ENCODE data around the gene OCRL.

The OCRL gene

DNA sequence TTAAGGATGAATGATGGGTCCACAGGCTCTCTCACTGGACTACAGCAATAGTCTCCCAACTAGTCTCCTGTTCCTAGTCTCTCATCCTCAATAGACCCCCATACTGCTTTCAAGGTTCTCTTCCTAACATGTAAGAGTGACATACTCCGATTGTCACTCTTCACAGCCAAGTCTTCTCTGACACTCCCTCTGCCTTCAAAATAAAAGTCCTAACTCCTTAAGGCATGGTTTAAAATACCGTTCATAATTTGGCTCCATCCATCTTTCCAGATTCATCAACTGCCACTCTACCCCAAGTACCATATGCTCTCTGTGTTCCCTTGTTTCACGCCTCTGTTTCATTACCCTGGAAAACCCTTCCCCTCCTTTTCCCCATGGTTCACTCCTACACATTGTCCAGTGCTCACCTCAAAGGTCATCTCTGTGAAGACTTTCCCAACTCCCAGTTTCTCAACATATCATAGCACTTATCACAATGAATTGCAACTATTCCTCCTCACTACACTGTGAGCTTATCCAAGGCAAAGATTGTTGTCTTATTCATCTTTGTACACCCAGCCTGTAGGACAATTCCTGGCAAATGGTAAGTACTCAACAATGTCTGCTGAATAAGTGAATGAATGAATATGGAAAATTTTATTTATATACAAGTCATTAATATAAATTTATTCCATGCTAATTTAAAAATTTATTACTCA lies 42.8 kb upstream of the OCRL start:
- TF ChIP-seq, protein P1, sequence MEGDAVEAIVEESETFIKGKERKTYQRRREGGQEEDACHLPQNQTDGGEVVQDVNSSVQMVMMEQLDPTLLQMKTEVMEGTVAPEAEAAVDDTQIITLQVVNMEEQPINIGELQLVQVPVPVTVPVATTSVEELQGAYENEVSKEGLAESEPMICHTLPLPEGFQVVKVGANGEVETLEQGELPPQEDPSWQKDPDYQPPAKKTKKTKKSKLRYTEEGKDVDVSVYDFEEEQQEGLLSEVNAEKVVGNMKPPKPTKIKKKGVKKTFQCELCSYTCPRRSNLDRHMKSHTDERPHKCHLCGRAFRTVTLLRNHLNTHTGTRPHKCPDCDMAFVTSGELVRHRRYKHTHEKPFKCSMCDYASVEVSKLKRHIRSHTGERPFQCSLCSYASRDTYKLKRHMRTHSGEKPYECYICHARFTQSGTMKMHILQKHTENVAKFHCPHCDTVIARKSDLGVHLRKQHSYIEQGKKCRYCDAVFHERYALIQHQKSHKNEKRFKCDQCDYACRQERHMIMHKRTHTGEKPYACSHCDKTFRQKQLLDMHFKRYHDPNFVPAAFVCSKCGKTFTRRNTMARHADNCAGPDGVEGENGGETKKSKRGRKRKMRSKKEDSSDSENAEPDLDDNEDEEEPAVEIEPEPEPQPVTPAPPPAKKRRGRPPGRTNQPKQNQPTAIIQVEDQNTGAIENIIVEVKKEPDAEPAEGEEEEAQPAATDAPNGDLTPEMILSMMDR (IDR thresholded peaks at IDR 0.05; ENCODE audit: low read depth, low read length): no peak
- H3K4me3 ChIP-seq (replicated peaks in 1 of 2; ENCODE audit: low read depth in 2 of 2, low read length in 2 of 2): no peak overlapping the region
- DNase-seq (ENCODE audit: low read depth in 2 of 2): no peak

DNA sequence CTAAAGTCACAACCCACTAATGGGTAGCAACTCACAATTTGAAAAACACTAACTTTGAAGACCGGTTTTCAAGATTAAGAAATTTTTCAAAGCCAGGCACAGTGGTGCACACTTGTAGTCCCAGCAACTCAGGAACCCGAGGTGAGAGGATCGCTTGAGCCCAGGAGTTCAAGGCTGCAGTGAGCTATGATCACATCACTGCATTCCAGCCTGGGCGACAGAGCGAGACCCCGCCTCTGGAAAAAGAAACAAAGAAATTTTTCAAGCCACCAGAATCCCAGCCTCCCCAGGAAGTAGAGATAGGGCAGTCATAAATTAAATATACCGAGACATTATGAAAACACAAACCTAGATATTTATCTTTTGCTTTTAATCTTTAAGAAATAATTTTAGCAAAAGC lies 29.7 kb upstream of the OCRL start:
- TF ChIP-seq, protein P1 (IDR thresholded peaks at IDR 0.05; ENCODE audit: low read depth, low read length): no peak
- H3K4me3 ChIP-seq (replicated peaks in 1 of 2; ENCODE audit: low read depth in 2 of 2, low read length in 2 of 2): no peak overlapping the region
- no peak for DNase-seq (ENCODE audit: low read depth in 2 of 2)

DNA sequence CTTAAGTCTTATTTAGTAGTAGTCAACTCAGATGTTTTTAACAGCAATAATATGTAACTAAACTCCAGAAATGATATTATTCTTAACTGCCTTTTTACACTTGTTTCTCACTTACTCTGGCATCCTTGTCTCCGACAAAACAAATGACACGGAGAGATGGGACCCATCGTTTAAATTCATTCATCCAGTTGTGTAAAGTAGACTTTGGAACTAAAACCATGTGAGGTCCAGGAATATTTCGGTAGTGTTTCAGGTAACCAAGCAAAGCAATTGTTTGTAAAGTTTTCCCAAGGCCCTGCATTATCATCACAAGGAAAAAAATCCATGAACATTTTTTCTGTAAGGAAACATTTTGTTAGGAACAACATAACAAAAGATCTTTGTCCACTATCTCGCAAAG lies 28.4 kb upstream of the OCRL start:
- TF ChIP-seq, protein P1 (IDR thresholded peaks at IDR 0.05; ENCODE audit: low read depth, low read length): no peak
- no peak overlapping the region for H3K4me3 ChIP-seq (replicated peaks in 1 of 2; ENCODE audit: low read depth in 2 of 2, low read length in 2 of 2)
- no peak for DNase-seq (ENCODE audit: low read depth in 2 of 2)

DNA sequence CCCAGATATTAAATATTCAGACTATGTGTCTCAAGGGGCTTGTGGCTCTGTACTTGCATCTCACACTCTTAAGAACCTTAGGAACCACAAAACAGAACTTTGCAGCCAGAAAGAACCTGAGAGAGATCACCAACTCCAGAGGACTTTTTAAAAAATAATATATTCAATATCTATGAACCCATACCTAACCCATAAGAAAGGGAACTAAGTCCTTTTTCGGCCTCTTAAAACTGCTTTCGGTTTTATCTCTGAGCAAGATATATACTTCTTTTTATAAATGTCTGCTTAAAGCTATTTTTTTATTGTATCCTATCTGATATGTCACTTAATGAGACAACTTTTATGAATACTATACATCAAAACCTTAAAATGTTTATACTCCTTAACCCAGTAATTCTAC lies 27.6 kb upstream of the OCRL start:
- TF ChIP-seq, protein P1 (IDR thresholded peaks at IDR 0.05; ENCODE audit: low read depth, low read length): no peak
- DNase-seq (ENCODE audit: low read depth in 2 of 2): no peak
- H3K4me3 ChIP-seq (replicated peaks in 1 of 2; ENCODE audit: low read depth in 2 of 2, low read length in 2 of 2): no peak overlapping the region

DNA sequence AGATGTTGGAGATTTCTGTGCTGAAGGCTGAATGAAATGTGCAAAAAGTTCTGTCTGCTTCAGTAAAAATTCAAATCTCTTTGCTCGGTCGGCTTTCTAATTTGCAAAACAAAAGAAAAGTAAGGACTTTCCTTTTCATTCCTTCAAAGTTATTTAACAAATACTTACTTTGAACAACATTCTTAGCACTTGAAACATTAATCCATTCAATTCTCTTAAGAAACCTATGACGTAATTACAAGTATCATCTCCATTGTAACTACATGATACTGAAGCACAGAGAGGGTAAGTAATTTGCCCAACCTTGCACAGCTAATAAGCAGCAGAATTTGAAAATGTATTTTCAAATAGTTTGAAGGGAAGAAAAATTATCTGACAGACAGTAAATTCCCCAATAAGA lies 23.7 kb upstream of the OCRL start:
- no peak for DNase-seq (ENCODE audit: low read depth in 2 of 2)
- TF ChIP-seq, protein P1 (IDR thresholded peaks at IDR 0.05; ENCODE audit: low read depth, low read length): no peak
- H3K4me3 ChIP-seq (replicated peaks in 1 of 2; ENCODE audit: low read depth in 2 of 2, low read length in 2 of 2): no peak overlapping the region

DNA sequence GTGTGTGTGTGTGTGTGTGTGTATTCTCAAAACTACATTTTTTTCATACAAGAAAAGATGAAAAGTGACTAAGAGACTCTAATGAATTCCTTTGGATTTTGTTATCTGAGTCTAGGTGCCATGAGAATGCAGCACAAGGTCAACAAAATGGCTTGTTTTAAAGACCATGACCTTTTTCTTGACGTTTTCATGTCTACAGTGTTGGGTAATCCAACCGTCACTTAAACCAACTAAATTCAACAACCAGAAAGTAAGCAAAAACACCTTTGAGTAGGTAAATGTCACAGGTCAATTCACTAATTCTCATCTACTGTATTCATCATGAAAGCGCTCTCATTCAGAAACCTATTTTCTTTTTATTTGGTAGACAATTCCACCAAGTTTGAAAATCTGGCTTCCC lies 19.9 kb upstream of the OCRL start:
- no peak overlapping the region for H3K4me3 ChIP-seq (replicated peaks in 1 of 2; ENCODE audit: low read depth in 2 of 2, low read length in 2 of 2)
- TF ChIP-seq, protein P1 (IDR thresholded peaks at IDR 0.05; ENCODE audit: low read depth, low read length): no peak
- DNase-seq (ENCODE audit: low read depth in 2 of 2): no peak
